ENCODE results near the gene ABO. TPM values are rescaled to one million over a fixed set of nuclear protein-coding genes. Genes with fewer than 3 reads are reported as not detected.
"Not testable (repeated sequence)": the region's sequence is repeated elsewhere in the genome, so short reads cannot be mapped to it uniquely, and the experiment has no call there.

ABO gene
- total RNA-seq, 1 donor from 2014 or later, result under 0.01 TPM

DNA sequence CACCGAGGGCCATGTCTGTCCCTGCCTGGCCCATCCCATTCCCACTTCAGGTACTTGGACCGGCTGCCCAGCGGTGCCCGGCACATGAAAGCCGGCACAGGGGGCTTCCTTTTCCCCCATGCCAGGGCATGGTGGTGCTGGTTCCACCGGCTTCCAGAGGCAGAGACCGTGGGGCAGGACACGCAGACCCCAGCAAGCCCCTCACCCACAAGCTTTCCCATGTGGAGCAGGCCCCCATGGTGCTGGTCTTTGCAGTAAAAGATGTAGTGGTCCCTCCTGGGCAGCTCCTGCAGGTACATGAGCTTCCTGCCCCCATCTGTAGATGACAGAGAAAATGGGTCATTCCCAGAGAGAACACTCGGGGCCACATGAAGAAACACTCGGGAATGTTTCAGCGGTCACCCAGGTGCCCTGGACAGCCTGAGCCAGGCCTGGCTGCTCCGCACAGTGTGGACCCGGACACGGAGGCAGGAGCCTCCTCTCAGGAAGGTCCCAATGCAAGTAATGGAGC is 67.9 kb downstream of the ABO start:
- DNase-seq (ENCODE audit: extremely low read depth, low read depth, low spot score), result no peak

DNA sequence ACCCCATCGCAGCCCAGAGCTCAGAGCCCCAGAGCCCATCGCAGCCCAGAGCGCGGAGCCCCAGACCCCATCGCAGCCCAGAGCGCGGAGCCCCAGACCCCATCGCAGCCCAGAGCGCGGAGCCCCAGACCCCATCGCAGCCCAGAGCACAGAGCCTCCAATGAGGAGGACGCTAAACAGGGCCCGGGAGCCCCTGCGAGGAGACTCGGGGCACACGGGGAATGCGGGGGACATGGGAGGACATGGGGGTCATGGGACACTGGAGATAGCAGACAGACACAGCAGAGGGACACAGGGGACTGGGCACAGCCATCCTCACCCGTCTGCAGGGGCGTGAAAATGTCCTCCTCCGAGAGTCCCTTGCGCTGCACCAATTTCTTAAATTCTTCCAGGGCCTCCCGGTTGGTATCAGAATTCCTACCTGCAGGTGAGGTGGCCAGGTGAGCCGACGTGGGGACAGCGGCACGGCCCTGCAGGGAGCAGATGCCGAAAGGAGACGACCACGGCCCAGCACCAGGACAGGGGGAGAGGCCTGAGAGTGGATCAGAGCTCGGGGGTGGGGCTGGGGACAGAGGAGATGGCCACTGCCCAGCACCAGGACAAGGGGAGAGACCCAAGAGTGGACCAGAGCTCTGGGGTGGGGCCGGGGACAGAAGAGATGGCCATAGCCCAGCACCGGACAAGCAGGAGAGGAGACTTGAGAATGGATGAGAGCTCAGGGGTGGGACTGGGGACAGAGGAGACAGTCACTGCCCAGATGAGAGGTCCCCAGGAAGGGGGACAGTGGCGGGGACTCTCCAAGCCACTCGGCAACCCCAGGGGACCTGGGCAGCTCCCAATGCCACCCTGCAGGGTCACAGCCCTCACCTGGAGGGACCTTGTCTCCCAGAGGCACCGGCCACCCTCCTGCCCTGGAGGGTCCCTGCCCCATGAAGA is 68.7 kb downstream of the ABO start:
- no peak for DNase-seq (ENCODE audit: extremely low read depth, low read depth, low spot score)

DNA sequence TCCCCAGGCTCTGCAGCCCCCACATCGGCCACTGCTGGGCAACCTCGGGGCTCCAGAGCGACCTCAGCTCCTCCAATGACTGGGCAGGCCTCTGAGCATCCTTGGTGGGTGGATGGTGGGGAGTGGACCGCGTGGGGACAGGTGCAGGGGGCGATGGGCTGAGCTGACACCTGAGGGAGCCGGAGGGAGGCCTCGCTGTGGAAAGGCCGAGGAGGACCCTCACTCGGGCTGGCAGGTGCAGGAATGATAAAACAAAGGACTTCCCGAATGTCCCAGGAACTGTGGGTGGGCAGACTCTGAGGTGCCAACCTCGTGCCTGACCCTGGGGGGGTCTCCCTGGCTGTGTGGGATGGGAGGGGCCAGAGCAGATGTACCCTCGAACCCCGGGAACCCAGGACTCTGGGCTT is 69.5 kb downstream of the ABO start:
- DNase-seq (ENCODE audit: extremely low read depth, low read depth, low spot score), result not testable (repeated sequence)

Other genes starting within 250 kb of the ABO start
- 60.6 and 72.7 TPM in 2 replicates for gene GTF3C5, start 244.2 kb downstream of the ABO start, total RNA-seq
- gene CEL, start 213.2 kb downstream of the ABO start, total RNA-seq, result 0.34 and 0.99 TPM in 2 replicates
- gene RALGDS, start 154.0 kb downstream of the ABO start, total RNA-seq, result 65.7 and 99.4 TPM in 2 replicates
- 4.3 and 6.6 TPM in 2 replicates for gene GBGT1, start 111.3 kb downstream of the ABO start, total RNA-seq
- gene OBP2B, start 66.0 kb downstream of the ABO start, total RNA-seq, result not detected in 2 replicates
- gene SURF6, start 61.0 kb upstream of the ABO start, total RNA-seq, result 17.1 and 22.9 TPM in 2 replicates
- gene MED22, start 72.9 kb upstream of the ABO start, total RNA-seq, result 21.9 and 27.5 TPM in 2 replicates
- 1,807 and 2,930 TPM in 2 replicates for gene RPL7A, start 73.0 kb upstream of the ABO start, total RNA-seq
- 16.6 and 27.0 TPM in 2 replicates for gene SURF1, start 81.3 kb upstream of the ABO start, total RNA-seq
- 21.0 and 24.4 TPM in 2 replicates for gene SURF2, start 81.3 kb upstream of the ABO start, total RNA-seq
- gene SURF4, start 100.9 kb upstream of the ABO start, total RNA-seq, result 238 and 281 TPM in 2 replicates
- gene STKLD1, start 101.2 kb upstream of the ABO start, total RNA-seq, result 0.06 and 0.34 TPM in 2 replicates
- 24.9 and 25.6 TPM in 2 replicates for gene REXO4, start 142.8 kb upstream of the ABO start, total RNA-seq
- 3.3 and 3.6 TPM in 2 replicates for gene ADAMTS13, start 147.2 kb upstream of the ABO start, total RNA-seq
- 8.3 and 12.3 TPM in 2 replicates for gene CACFD1, start 184.8 kb upstream of the ABO start, total RNA-seq
- 70.5 and 73.8 TPM in 2 replicates for gene SLC2A6, start 203.9 kb upstream of the ABO start, total RNA-seq
- not detected in 2 replicates for gene MYMK, start 249.8 kb upstream of the ABO start, total RNA-seq